HG02852 (cell line): ENCODE data around the gene IFT172.
"Not testable (repeated sequence)": the region's sequence is repeated elsewhere in the genome, so short reads cannot be mapped to it uniquely, and the experiment has no call there.

Experiments
- ATAC-seq: cut with Tn5 transposase; IDR thresholded peaks from one replicate; pipeline ENCODE4 v1.9.1; 2021; ENCODE audit warnings: mild to moderate bottlenecking, moderate library complexity; ENCODE audit not compliant: unreplicated experiment

The IFT172 gene

DNA sequence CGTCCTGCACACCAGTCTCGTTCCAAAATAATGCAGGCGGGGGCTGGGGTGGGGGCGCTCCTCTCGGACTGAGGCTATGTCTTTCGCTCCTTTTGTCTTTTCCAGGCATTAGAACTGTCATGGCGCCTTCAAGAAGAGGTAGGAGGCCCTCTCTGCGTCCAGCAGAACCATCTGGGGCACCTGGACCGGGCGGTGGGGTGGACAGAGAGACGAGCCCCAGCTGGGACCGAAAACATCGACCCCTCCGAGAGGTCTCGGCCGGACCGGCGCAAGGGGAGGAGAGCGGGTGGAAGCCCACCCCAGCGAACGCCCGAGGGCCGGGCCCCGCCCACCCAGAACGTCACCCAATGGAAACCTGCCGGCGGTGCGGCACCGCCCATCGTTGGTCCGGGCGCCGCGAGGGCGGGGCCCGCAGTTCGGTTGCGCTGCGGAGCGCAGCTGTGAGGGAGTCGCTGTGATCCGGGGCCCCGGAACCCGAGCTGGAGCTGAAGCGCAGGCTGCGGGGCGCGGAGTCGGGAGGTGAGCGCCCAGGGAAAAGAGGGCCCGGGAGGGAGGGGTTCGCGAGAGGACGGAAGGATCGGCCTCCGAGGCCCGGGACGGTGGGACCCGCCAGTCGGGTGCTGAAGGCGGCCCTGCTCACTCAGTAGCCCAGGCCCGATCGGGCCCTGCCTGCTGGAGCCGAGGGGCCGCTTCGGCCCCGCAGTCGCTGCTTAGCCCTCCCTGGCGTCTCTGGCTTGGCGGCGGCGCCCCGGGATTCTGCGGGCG lies 61.1 kb downstream of the IFT172 start, which contains the start of gene NRBP1:
Gene NRBP1 (plus strand): TSS at position 419 of the 765 bp plus-strand sequence. CDS start 4,643 bp downstream, outside the sequence.
- ATAC-seq, result peak; percentile 84

DNA sequence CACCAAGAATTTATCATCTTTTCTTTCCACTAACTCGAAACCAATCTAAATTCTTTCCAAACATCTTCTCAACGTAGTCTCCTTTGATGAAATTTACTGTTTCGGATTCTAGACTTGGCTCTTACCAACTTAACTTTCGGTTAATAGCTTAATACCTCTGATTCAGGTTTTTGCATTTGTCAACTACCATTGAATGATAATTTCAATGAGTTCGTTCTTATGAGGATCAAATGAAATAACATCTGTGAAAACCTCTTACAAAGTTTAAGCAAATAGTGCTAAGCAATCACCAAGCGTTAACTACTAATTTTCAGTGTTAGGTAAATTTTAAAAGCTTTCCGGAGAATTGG lies 61.7 kb downstream of the IFT172 start:
- no peak for ATAC-seq

DNA sequence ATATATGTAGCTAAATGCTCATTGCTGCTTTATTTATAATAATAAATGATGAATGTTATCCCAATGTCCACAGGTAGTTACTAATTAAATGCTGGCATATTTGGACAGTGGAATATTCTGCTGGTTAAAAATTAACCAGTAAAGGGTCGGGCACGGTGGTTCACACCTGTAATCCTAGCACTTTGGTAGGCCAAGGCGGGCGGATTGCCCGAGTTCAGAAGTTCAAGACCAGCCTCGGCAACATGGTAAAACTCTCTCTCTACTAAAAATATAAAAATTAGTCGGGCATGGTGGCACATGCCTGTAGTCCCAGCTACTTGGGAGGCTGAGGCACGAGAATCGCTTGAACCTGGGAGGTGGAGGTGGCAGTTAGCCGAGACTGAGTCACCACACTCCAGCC lies 64.5 kb downstream of the IFT172 start:
- not testable (repeated sequence) for ATAC-seq

DNA sequence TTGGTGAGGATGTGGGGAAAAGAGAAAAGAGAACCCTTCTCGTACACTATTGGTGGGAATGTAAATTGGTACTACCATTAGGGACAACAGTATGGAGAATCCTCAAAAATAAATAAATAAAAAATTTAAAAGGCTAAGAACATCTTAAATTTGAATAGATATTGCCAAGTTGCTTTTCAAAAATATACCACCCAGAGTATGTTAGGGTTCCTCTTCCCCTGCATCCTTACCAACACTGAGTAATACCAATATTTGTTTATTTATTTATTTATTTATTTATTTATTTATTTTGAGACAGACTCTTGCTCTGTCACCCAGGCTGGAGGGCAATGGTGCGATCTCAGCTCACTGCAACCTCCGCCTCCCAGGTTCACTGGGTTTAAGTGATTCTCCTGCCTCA lies 66.6 kb downstream of the IFT172 start:
- no peak for ATAC-seq

DNA sequence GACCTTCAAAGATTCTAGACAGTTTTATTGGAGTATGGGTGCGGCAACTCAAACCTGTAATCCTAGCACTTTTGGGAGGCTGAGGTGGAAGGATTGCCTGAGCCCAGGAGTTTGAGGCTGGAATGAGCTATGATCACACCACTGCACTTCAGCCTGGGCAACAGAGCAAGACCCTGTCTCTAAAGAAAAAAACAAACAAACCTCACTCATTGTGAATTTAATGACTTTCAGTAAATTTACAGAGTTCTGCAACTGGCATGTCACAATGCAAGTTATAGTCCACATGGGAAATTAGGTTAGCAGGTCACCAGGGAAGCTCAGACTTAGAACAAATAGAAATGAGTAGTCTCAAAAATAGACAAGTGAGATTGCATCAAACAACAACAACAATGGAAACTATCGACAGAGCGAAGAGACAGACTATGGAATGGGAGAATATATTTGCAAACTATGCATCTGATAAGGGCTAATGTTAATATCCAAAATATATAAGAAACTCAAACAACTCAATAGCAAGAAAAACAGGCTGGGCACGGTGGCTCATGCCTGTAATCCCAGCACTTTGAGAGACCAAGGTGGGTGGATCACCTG lies 67.8 kb downstream of the IFT172 start:
- no peak for ATAC-seq

DNA sequence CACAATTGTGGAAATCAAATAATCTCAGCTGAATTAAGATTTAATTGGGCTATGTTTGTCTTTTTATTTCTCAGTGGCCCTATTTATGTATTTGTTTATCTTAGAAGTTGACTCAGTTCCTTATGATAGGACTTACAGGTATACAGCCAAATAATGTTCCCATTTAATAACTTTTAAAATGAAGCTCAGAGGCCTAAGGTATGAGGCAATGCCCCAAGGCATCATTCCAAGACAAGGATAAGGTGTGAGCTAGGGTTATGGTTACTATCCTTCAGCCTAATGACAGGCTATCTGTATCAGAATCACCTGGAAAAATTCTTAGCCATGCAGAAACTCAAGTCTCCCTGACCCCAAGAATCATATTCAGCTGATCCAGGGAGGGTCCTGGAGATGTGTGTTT lies 68.5 kb downstream of the IFT172 start:
- no peak for ATAC-seq

DNA sequence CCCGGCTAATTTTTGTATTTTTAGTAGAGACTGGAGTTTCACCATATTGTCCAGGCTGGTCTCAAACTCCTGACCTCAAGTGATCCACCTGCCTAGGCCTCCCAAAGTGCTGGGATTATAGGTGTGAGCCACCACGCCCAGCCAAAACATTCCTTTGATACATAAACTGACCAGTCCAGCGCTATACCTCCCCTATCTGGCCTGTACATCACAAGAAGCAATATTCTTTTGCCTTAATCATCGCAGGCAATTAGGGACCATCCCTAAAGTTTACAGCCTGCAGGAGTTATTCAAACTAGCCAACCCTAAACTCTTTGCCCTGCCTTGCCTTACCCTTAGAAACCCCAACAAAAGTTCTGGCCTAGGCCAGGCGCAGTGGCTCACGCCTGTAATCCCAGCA lies 73.4 kb downstream of the IFT172 start:
- ATAC-seq, result no peak

DNA sequence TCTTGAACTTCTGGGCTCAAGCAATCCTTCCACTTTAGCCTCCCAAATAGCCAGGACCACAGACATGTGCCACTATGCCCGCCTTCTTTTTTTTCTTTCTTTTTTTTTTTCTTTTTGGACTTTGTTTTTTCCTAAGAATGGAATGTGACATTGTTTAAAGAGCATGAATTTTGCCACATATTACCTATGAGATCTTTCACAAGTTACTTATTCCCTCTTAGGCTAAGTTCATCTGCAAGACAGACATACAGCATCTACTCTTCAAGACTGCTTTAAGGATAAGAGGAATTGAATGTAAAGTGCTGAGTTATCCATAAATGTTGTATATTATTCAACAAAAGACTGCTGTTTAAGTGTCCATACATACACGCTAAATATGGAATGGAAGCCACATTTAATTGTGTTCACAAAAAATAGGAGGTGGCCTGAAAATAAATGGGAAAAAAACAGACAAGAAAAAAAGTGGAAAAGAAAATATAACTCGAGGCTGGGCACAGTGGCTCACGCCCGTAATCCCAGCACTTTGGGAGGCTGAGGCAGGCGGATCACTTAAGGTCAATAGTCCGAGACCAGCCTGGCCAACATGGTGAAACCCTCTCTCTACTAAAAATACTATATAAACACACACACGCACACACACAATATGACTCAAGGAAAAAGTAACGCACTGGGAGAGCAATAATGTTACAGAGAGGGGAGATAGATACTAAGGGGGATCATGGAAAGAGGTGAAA lies 77.0 kb downstream of the IFT172 start:
- no peak for ATAC-seq

DNA sequence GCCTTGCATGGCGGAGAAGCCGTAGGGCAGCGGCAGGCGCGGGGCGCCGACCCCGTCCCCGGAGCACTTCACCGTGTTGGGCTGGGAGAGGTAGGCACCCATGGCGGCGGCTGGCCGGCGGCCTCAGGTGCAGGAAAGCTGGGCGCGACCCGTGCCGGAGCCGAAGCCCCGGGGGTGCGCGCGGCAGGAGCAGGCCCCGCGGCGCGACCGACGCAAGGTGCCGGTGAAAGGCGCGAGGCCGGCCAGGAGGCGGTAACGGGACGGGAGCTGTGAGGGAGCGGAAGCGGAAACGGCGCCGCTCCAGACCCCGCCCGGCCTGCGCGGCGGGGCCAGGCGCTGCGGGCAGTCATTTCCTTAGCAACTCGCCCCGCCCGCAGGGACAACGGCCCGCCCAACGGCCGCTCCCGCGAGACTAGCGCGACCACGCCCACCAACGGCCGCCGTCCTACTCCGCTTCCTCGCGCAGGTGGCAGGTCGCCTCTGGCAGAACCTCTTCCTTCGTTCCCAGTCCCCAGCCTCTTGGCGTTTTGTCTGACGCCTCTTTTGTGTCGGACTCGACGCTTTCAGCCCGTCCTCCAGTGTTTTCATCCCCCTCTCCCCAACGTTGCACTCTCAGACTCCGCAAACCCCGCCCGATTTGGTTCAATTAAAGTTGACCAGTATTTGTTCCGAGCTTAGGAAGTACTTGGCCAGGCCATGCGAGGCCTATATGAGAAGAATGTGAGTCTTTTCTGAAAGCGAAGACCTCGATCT lies 80.0 kb downstream of the IFT172 start, which contains the start of gene PPM1G:
Gene PPM1G (minus strand): TSS at position 271 of the 753 bp plus-strand sequence. CDS start 169 bp downstream, at position 102.
- peak; percentile 91 for ATAC-seq

DNA sequence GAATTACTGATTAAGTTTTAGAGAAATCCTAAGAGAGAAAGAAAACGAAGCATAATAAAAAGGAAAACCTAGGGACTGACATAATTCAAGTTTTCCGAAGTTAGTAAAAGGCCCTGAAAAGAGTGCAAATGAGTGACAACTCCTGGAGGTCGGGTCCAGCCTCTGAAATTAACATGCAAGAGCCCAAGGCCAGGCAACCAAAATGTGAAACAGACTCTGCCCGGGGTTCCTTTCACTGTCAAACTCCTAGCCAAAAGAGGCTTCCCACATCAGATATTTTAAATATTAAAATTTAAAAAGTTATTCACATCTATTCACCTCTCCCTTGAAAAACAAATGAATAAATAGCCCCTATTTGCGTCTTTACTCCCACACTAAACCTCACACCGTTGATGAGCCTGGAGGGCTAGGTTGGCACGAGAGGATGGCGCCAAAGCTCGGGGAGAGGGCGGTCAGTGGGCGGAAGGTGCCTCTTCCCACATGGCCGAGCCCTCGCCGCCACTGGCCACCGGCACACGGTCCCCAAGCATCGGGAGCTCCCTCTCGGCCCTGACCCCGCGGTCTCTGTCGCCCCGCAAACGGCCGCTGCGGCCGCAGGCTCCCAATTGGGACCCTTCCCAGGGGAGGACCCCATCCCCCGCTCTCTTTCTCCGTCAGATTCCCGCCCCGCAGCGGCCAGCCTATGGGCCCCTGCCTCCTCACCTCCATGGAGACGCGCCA lies 80.8 kb downstream of the IFT172 start:
- peak; percentile 38 for ATAC-seq

DNA sequence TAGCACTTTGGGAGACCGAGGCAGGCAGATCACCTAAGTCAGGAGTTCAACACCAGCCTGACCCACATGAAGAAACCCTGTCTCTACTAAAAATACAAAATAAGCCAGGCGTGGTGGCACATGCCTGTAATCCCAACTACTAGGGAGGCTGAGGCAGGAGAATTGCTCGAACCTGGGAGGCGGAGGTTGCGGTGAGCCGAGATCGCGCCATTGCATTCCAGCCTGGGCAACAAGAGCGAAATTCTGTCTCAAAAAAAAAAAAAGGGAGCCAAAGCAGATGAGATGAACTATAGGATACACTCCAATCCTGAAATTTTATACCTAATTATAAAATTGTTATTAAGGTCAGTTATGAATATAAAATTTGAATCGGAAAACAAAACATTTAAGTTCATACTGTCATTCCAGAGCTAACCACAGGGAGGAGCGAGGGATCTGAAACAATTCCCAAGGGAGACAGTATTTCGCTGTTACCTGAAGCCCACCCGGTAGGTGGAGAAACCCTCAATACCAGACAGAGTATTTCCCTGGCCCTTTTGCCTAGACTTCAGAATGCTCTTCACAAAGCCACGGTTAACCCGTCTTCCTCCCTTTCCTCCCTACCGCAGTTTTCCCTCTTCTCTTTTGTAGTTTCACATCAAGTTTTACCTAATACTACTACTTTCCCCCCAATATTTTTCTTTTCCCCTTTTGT lies 81.6 kb downstream of the IFT172 start:
- no peak for ATAC-seq

DNA sequence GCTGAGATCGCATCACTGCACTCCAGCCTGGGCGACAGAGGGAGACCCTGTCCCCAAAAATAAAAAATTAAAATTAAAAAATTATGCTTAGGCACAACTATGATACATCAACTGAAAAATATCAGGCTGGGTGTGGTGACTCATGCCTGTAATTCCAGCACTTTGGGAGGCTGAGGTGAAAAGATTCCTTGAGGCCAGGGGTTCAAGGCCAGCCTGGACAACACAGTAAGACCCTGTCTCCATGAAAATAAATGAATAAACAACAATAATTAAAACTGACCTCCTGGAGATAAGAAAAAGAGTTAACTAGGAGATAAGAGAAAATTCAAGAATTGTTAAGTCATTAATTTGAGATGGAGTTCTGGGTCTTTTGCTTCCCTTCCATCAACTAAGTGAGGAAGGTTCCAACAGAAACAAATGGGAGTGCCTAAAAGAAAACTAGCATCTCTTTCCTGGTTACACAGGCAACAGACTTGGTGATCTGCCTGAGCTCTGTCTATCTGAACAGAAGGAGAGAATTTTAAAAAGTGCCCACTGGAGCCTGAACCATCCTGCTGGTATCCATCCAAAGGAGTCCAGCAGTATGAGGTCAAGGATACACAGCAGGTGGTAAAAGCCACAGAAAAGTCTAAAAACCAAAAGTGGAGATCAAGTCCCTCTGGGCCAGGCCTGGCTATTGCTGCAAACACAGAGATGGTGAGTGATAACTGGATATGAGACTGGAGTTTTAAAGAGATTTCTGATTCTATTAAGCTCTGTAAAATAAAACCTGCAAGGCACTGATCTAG lies 89.0 kb downstream of the IFT172 start:
- ATAC-seq, result no peak

DNA sequence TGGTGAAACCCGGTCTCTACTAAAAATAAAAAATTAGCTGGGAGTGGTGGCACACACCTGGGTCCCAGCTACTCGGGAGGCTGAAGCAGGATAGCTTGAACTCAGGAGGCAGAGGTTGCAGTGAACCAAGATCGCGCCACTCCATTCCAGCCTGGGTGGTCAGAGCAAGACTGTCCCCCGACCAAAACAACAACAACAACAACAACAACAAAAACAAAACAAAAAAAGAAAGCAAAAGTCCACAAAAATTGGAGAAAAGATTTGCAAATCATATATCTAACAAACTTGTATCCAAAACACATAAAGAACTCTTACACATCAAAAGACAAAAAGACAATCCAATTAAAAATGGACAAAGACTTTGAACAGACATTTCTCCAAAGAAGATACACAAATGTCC lies 90.6 kb downstream of the IFT172 start:
- ATAC-seq, result no peak
